ENCODE results near the gene ARHGEF16. TPM values are rescaled to one million over a fixed set of nuclear protein-coding genes. Genes with fewer than 3 reads are reported as not detected.

The ARHGEF16 gene
- total RNA-seq, 1 experiment from 2014 or later: 25.1 TPM

GRCh38 chr1:3494321-3495308 lies 40.1 kb downstream of the ARHGEF16 start:
- intact Hi-C loops (cut with micrococcal nuclease; ENCODE audit: unreplicated experiment): no loop called here

GRCh38 chr1:3495776-3496745 lies 41.6 kb downstream of the ARHGEF16 start:
- Histone ChIP-seq H3K79me2 (ENCODE audit: low read depth) (no peaks in the 10 kb centered on the region), H3K4me3 (no peak overlapping the region), H3K9me2 (ENCODE audit: insufficient read depth) (no peaks in the 10 kb centered on the region), H3K36me3 (ENCODE audit: low read depth) (no peaks in the 10 kb centered on the region), H2AFZ (no peak overlapping the region), H3K9me3 (ENCODE audit: insufficient read depth, low read depth) (no peaks in the 10 kb centered on the region), H3K4me2 (no peak overlapping the region), H3K27me3 (ENCODE audit: insufficient read depth, low read depth) (no peaks in the 10 kb centered on the region), H3F3A (ENCODE audit: insufficient read depth, low read depth) (peaks cover 5% of the 10 kb centered on the region; the same call in 1 of the 2 replicates), H3K4me1 (replicated peaks; ENCODE audit: insufficient read depth) (peaks cover 20% of the 10 kb centered on the region), H3K27ac (no peak overlapping the region), H4K20me1 (ENCODE audit: insufficient read depth) (peaks cover 5% of the 10 kb centered on the region; the same call in 1 of the 2 replicates)
- ChIA-PET POLR2A (ENCODE audit: unreplicated experiment) (no interaction called here), CTCF (interaction anchor here (0.6 to 1.3 kb wide), 2 partner anchors 43 to 123 kb away, joined by 3 to 4 read pairs; no protein-coding TSS in a partner anchor)
- BruUV-seq (replicated peaks): no TSS peak
- intact Hi-C loops (cut with micrococcal nuclease; ENCODE audit: unreplicated experiment): no loop called here
- TF ChIP-seq CTCF (conservative IDR thresholded peaks at IDR 0.05): no peak
- no peak for TF ChIP-seq EZH2 (IDR thresholded peaks at IDR 0.05; ENCODE audit: low read depth)
- DNase-seq: no peak

More at GRCh38 chr1:3494321-3495308, 40.1 kb downstream of the ARHGEF16 start:
- Histone ChIP-seq H3K36me3 (ENCODE audit: low read depth) (peaks cover 5% of the 10 kb centered on the region; the same call in 1 of the 2 replicates), H3K4me2 (no peak overlapping the region), H3K4me1 (replicated peaks; ENCODE audit: insufficient read depth) (peaks cover 20% of the 10 kb centered on the region), H3K4me3 (no peak overlapping the region), H3K27me3 (ENCODE audit: insufficient read depth, low read depth) (no peaks in the 10 kb centered on the region), H3K9me3 (ENCODE audit: insufficient read depth, low read depth) (no peaks in the 10 kb centered on the region), H3K27ac (no peak overlapping the region), H3K79me2 (ENCODE audit: low read depth) (no peaks in the 10 kb centered on the region), H2AFZ (no peak overlapping the region), H3F3A (ENCODE audit: insufficient read depth, low read depth) (peaks cover 5% of the 10 kb centered on the region; the same call in 1 of the 2 replicates), H3K9me2 (ENCODE audit: insufficient read depth) (no peaks in the 10 kb centered on the region), H4K20me1 (ENCODE audit: insufficient read depth) (peaks cover 5% of the 10 kb centered on the region; the same call in 1 of the 2 replicates)
- DNase-seq: no peak
- POLR2A ChIA-PET (ENCODE audit: unreplicated experiment): no interaction called here
- CTCF ChIA-PET: no interaction called here
- BruUV-seq (replicated peaks): no TSS peak
- TF ChIP-seq CTCF (conservative IDR thresholded peaks at IDR 0.05) (no peak), EZH2 (IDR thresholded peaks at IDR 0.05; ENCODE audit: low read depth) (no peak)

- no peaks in the 10 kb centered on the region for H3K9me3 ChIP-seq (ENCODE audit: insufficient read depth, low read depth)
- no peaks in the 10 kb centered on the region for H3K27me3 ChIP-seq (ENCODE audit: insufficient read depth, low read depth)
- TF ChIP-seq EZH2 (IDR thresholded peaks at IDR 0.05; ENCODE audit: low read depth): no peak
- no peak for TF ChIP-seq CTCF (conservative IDR thresholded peaks at IDR 0.05)
- H2AFZ ChIP-seq: no peak overlapping the region
- peaks cover 5% of the 10 kb centered on the region; the same call in 1 of the 2 replicates for H3F3A ChIP-seq (ENCODE audit: insufficient read depth, low read depth)
- no peak overlapping the region for H3K4me3 ChIP-seq
- no TSS peak for BruUV-seq (replicated peaks)
- H3K4me1 ChIP-seq (replicated peaks; ENCODE audit: insufficient read depth): peaks cover 17% of the 10 kb centered on the region
- no peak for DNase-seq
- H4K20me1 ChIP-seq (ENCODE audit: insufficient read depth): peaks cover 5% of the 10 kb centered on the region; the same call in 1 of the 2 replicates
- H3K27ac ChIP-seq: no peak overlapping the region
- ChIA-PET POLR2A (ENCODE audit: unreplicated experiment) (no interaction called here), CTCF (interaction anchor here (1.3 kb wide), 1 partner anchor 44 kb away, joined by 3 read pairs; no protein-coding TSS in a partner anchor)
- H3K79me2 ChIP-seq (ENCODE audit: low read depth): no peaks in the 10 kb centered on the region
- H3K36me3 ChIP-seq (ENCODE audit: low read depth): no peaks in the 10 kb centered on the region
- intact Hi-C loops (cut with micrococcal nuclease; ENCODE audit: unreplicated experiment): no loop called here
- no peak overlapping the region for H3K4me2 ChIP-seq
- no peaks in the 10 kb centered on the region for H3K9me2 ChIP-seq (ENCODE audit: insufficient read depth)
These were observed 42.5 kb downstream of the ARHGEF16 start for GRCh38 chr1:3496916-3497315.

All from PC-9 (cell line).